ENCODE results near the gene FGF18. TPM values are rescaled to one million over a fixed set of nuclear protein-coding genes. Genes with fewer than 3 reads are reported as not detected.

The FGF18 gene
- total and polyA plus RNA-seq, 2 of the 4 experiments (the other 2 are of a cell fraction), result 0.15 TPM; not detected in 1

DNA sequence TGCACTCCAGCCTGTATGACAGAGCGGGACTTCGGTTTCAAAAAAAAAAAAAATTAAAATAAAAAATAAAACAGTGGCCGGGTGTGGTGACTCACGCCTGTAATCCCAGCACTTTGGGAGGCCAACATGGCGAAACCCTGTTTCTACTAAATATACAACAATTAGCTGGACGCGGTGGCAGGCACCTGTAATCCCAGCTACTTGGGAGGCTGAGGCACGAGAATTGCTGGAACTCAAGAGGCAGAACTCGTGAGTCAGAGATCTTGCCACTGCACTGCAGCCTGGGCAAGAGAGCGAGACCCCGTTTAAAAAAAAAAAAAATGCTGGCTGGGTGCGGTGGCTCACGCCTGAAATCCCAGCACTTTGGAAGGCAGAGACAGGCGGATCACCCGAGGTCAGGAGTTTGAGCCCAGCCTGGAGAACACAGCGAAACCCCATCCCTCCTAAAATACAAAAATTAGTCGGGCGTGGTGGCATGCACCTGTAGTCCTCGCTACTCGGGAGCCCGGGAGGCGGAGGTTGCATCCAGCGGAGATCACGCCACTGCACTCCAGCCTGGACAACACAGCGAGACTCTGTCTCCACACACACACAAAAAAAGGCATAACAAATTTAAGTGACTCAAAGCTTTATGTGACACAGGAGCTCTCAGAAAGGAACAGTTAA is 33.3 kb upstream of the FGF18 start:
- Histone ChIP-seq H3K27ac (ENCODE audit: insufficient read depth, low read length) (no peak overlapping the region), H2AK9ac (replicated peaks; ENCODE audit: low read depth, low read length, poor library complexity) (no peak overlapping the region), H3K79me1 (ENCODE audit: low read depth in 1 of 2, low read length in 2 of 2) (peaks cover 0 to 7% of the 10 kb centered on the region in 2 experiments; a peak in 2 of 4 replicates)

More for the DNA sequence above, 33.3 kb upstream of the FGF18 start:
- CTCF ChIA-PET, result no interaction called here
- Histone ChIP-seq H2BK20ac (ENCODE audit: low read depth, low read length) (no peak overlapping the region), H4K8ac (ENCODE audit: low read depth in 2 of 2, low read length in 2 of 2) (peak overlapping the region; percentile 15 to 96; a peak in 1 of 4 replicates), H3K4me2 (ENCODE audit: low read depth, low read length) (no peak overlapping the region), H2BK15ac (ENCODE audit: low read depth, low read length) (no peak overlapping the region), H3K56ac (ENCODE audit: extremely low read depth, insufficient read depth, low read length) (no peak overlapping the region), H3K9me3 (ENCODE audit: control insufficient read depth, insufficient read depth, low read length) (no peaks in the 10 kb centered on the region), H3K4me3 (ENCODE audit: insufficient read depth, low read depth, low read length) (no peak overlapping the region), H3K23ac (ENCODE audit: low read depth, low read length) (no peak overlapping the region), H3K18ac (ENCODE audit: low read depth, low read length) (no peak overlapping the region), H3K4ac (ENCODE audit: low read depth, low read length) (no peak overlapping the region), H4K20me1 (ENCODE audit: insufficient read depth, low read length) (peaks cover 35% of the 10 kb centered on the region), H2AK5ac (ENCODE audit: low read depth, low read length) (no peak overlapping the region), H2AFZ (replicated peaks; ENCODE audit: low read length, poor library complexity) (no peak overlapping the region), H3K9ac (ENCODE audit: low read depth, low read length) (no peak overlapping the region), H3K14ac (replicated peaks; ENCODE audit: low read depth, low read length) (no peak overlapping the region), H3K4me1 (ENCODE audit: control insufficient read depth, insufficient read depth, low read length) (no peaks in the 10 kb centered on the region), H4K91ac (ENCODE audit: insufficient read depth, low read depth, low read length) (no peak overlapping the region), H4K5ac (ENCODE audit: low read depth, low read length) (no peak overlapping the region), H3K36me3 (ENCODE audit: control insufficient read depth, insufficient read depth, low read length) (peaks cover 5% of the 10 kb centered on the region; the same call in 1 of the 2 replicates), H2BK5ac (ENCODE audit: low read depth, low read length, poor library complexity, severe bottlenecking) (no peak overlapping the region), H2BK120ac (ENCODE audit: low read depth, low read length) (no peak overlapping the region), H3K9me1 (ENCODE audit: insufficient read depth, low read length) (peaks cover 5% of the 10 kb centered on the region; the same call in 1 of the 2 replicates), H3K27me3 (ENCODE audit: control insufficient read depth, insufficient read depth, low read length) (no peaks in the 10 kb centered on the region)
- DNase-seq (no peak), ATAC-seq (ENCODE audit: low read depth) (no peak)
- dilution Hi-C loops (cut with HindIII; ENCODE audit: low sequenced_read_pairs, unreplicated experiment), result no loop called here
- BruUV-seq (replicated peaks), result no TSS peak
- POLR2A ChIA-PET (ENCODE audit: unreplicated experiment), result no interaction called here
- in situ Hi-C loops (cut with MboI; ENCODE audit: low sequenced_read_pairs), result no loop called here
- intact Hi-C loops (cut with micrococcal nuclease), result no loop called here
- 100% methylated on average over 10 of the region's 25 CpGs; no CpG with 5 or more reads in 1 of the 2 experiments for WGBS, 2 experiments (ENCODE audit: extremely low coverage in 2 of 2, insufficient read length in 1 of 2)
- TF ChIP-seq BHLHE40 (IDR thresholded peaks at IDR 0.05; ENCODE audit: low read depth, low read length) (no peak), CEBPB (IDR thresholded peaks at IDR 0.05; ENCODE audit: low read depth, low read length) (no peak), MAFK (IDR thresholded peaks at IDR 0.05; ENCODE audit: low read depth, low read length) (no peak), RAD21 (IDR thresholded peaks at IDR 0.05; ENCODE audit: low read length) (no peak), POLR2A (IDR thresholded peaks at IDR 0.05; ENCODE audit: low read depth, low read length) (no peak), NFE2L2 (IDR thresholded peaks at IDR 0.05; ENCODE audit: low read depth, low read length) (no peak), RFX5 (IDR thresholded peaks at IDR 0.05; ENCODE audit: low read depth, low read length) (no peak), MAZ (IDR thresholded peaks at IDR 0.05; ENCODE audit: borderline replicate concordance, low read depth, low read length) (no peak), FOS (IDR thresholded peaks at IDR 0.05; ENCODE audit: low read depth, low read length) (no peak), RCOR1 (IDR thresholded peaks at IDR 0.05; ENCODE audit: insufficient replicate concordance, low read length) (no peak), CHD1 (IDR thresholded peaks at IDR 0.05; ENCODE audit: low read depth, low read length) (no peak), SMC3 (IDR thresholded peaks at IDR 0.05; ENCODE audit: low read depth, low read length) (no peak), MXI1 (IDR thresholded peaks at IDR 0.05; ENCODE audit: borderline replicate concordance, low read depth, low read length) (no peak)
- TF ChIP-seq, protein P1, sequence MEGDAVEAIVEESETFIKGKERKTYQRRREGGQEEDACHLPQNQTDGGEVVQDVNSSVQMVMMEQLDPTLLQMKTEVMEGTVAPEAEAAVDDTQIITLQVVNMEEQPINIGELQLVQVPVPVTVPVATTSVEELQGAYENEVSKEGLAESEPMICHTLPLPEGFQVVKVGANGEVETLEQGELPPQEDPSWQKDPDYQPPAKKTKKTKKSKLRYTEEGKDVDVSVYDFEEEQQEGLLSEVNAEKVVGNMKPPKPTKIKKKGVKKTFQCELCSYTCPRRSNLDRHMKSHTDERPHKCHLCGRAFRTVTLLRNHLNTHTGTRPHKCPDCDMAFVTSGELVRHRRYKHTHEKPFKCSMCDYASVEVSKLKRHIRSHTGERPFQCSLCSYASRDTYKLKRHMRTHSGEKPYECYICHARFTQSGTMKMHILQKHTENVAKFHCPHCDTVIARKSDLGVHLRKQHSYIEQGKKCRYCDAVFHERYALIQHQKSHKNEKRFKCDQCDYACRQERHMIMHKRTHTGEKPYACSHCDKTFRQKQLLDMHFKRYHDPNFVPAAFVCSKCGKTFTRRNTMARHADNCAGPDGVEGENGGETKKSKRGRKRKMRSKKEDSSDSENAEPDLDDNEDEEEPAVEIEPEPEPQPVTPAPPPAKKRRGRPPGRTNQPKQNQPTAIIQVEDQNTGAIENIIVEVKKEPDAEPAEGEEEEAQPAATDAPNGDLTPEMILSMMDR (conservative IDR thresholded peaks at IDR 0.05; ENCODE audit: low read depth, low read length), result no peak
- TF ChIP-seq, protein P2, sequence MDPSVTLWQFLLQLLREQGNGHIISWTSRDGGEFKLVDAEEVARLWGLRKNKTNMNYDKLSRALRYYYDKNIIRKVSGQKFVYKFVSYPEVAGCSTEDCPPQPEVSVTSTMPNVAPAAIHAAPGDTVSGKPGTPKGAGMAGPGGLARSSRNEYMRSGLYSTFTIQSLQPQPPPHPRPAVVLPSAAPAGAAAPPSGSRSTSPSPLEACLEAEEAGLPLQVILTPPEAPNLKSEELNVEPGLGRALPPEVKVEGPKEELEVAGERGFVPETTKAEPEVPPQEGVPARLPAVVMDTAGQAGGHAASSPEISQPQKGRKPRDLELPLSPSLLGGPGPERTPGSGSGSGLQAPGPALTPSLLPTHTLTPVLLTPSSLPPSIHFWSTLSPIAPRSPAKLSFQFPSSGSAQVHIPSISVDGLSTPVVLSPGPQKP (IDR thresholded peaks at IDR 0.05; ENCODE audit: borderline replicate concordance, low read depth, low read length), result no peak
- TF ChIP-seq, protein P3, sequence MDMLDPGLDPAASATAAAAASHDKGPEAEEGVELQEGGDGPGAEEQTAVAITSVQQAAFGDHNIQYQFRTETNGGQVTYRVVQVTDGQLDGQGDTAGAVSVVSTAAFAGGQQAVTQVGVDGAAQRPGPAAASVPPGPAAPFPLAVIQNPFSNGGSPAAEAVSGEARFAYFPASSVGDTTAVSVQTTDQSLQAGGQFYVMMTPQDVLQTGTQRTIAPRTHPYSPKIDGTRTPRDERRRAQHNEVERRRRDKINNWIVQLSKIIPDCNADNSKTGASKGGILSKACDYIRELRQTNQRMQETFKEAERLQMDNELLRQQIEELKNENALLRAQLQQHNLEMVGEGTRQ (IDR thresholded peaks at IDR 0.05; ENCODE audit: low read depth, low read length), result no peak
